ENCODE measurements around the gene KDM5B. TPM values are rescaled to one million over a fixed set of nuclear protein-coding genes. Genes with fewer than 3 reads are reported as not detected.

The KDM5B gene
- total RNA-seq, 4 donors from 2014 or later, result 21.8 to 180 (median 47.1) TPM

DNA sequence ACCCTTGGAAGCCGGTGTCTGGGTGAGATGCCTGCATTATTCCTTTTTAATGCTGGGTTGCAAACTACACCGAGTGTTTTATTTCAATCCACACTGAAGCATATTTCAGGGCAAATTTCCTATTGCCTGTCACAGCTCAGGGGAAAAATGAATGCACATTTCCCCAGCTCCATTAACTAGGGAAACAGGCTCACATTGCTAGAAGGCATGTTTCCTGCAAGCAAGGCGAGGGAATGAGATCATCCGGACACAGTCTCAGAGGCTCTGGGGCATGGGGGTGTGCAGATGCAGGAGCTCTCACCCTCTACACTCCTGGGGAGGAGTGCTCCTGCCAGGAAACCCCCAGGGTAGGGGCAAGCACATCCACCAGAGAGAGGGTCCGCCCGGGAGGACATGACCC, 122.6 kb downstream of the KDM5B start:
- DNase-seq, result no peak
- no peak overlapping the region for H3K27ac ChIP-seq
- H3K27me3 ChIP-seq, result no peaks in the 10 kb centered on the region
- no peaks in the 10 kb centered on the region for H3K4me1 ChIP-seq
- H3K9me3 ChIP-seq, result no peaks in the 10 kb centered on the region
- intact Hi-C loops (cut with DNase I; ENCODE audit: low total_unique reads), result no loop called here
- no peak for TF ChIP-seq POLR2A (IDR thresholded peaks at IDR 0.05)
- TF ChIP-seq, protein P1, sequence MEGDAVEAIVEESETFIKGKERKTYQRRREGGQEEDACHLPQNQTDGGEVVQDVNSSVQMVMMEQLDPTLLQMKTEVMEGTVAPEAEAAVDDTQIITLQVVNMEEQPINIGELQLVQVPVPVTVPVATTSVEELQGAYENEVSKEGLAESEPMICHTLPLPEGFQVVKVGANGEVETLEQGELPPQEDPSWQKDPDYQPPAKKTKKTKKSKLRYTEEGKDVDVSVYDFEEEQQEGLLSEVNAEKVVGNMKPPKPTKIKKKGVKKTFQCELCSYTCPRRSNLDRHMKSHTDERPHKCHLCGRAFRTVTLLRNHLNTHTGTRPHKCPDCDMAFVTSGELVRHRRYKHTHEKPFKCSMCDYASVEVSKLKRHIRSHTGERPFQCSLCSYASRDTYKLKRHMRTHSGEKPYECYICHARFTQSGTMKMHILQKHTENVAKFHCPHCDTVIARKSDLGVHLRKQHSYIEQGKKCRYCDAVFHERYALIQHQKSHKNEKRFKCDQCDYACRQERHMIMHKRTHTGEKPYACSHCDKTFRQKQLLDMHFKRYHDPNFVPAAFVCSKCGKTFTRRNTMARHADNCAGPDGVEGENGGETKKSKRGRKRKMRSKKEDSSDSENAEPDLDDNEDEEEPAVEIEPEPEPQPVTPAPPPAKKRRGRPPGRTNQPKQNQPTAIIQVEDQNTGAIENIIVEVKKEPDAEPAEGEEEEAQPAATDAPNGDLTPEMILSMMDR (IDR thresholded peaks at IDR 0.05), result no peak
- H3K36me3 ChIP-seq, result no peaks in the 10 kb centered on the region
- no peak overlapping the region for H3K4me3 ChIP-seq

DNA sequence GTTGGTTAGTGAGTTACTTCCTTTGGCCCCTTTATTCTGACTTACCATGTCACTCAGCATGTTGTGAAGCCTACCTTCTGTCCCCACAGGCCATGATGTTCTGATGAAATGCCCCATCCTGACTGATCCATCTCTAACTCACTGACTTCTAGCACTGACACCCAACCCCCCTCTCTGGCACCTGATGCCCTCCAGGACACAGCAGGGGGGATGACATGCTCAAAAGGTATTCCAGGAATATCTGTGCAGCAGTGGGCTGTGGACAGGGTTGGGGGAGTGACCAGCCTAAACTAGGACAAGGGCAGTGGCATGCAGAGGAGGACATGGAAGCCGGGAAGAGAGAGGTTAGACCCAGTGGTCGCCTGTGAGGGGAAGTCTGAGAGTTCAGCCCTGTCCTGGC, 123.5 kb downstream of the KDM5B start:
- Histone ChIP-seq H3K4me1 (no peaks in the 10 kb centered on the region), H3K27me3 (no peaks in the 10 kb centered on the region), H3K36me3 (no peaks in the 10 kb centered on the region), H3K4me3 (no peak overlapping the region), H3K27ac (no peak overlapping the region), H3K9me3 (no peaks in the 10 kb centered on the region)
- intact Hi-C loops (cut with DNase I; ENCODE audit: low total_unique reads), result no loop called here
- no peak for TF ChIP-seq POLR2A (IDR thresholded peaks at IDR 0.05)
- no peak for DNase-seq

DNA sequence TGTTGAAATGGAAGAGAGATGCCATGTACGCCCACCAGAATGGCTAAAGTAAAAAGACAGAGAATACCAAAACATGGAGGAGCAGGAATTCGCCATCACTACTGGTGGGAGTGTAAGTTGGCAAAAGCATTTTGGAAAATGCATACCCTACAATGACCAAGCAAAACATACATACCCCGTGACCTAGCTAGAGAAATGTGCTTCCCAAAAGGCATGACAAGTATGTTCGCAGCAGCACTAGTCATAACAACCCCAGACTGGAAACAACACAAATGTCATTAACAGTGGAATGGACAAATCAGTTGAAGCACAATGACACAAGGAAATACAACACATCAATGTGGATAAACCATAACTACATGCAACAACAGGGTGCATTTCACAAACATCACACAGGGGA, 125.2 kb downstream of the KDM5B start:
- Histone ChIP-seq H3K4me3 (no peak overlapping the region), H3K27ac (no peak overlapping the region), H3K27me3 (no peaks in the 10 kb centered on the region), H3K4me1 (no peaks in the 10 kb centered on the region), H3K36me3 (no peaks in the 10 kb centered on the region), H3K9me3 (no peaks in the 10 kb centered on the region)
- no peak for TF ChIP-seq POLR2A (IDR thresholded peaks at IDR 0.05)
- TF ChIP-seq, protein P1 (IDR thresholded peaks at IDR 0.05), result no peak
- intact Hi-C loops (cut with DNase I; ENCODE audit: low total_unique reads), result no loop called here
- no peak for DNase-seq

DNA sequence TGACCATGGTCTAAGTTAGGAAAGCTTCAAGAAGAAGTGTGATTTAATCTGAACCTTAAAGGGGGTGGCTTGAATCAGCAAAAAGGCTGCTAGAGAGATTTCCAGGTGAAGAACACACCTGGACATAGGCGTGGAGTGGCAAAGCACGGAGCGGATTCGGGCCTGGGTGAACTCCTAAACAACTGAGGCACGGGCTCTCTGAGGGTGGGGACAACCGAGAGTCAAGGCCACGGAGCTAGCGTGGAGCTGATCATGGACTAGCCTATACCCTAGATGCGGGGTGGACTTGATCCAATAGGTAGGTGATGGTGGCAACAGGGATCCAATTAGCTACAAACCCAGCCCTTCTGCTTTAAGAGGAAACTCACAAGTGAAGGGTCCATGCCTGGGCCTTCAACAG, 125.7 kb downstream of the KDM5B start:
- TF ChIP-seq, protein P1 (IDR thresholded peaks at IDR 0.05), result no peak
- TF ChIP-seq POLR2A (IDR thresholded peaks at IDR 0.05), result no peak
- Histone ChIP-seq H3K27me3 (no peaks in the 10 kb centered on the region), H3K9me3 (no peaks in the 10 kb centered on the region), H3K4me3 (no peak overlapping the region), H3K36me3 (no peaks in the 10 kb centered on the region), H3K27ac (no peak overlapping the region), H3K4me1 (no peaks in the 10 kb centered on the region)
- no peak for DNase-seq
- intact Hi-C loops (cut with DNase I; ENCODE audit: low total_unique reads), result no loop called here

DNA sequence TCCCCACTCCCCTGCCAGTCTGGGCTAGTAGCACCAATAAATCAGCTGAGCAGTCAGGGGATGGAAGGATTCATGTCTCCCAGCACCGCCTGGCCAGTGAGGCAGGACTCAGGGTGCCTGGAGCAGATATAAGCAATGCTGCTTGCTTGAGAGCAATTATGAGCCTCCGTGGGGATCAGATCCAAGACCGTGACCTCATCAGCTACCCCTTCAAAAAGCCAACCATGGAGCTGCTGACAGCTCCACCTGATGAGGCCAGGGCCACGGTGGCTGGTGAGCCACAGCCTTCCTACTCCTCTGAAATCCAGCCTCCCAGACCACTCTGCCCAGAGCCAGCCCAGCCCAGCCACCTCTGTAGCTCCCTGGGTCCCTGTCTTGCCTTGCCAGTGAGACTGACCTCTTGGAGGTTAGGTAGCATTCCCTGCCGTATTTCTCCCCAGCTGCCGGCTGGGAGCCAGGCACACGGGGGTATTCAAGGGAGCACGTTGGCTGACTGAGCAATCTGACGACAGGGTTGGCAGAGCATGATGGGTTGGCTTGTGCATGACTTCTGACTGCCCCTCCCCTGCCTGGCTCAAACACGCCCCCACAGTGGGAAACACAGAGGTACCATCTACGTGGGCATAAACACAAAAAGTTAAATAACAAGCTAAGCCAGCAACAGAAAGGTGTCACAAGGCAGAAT, 126.3 kb downstream of the KDM5B start:
- TF ChIP-seq POLR2A (IDR thresholded peaks at IDR 0.05), result no peak
- TF ChIP-seq, protein P1 (IDR thresholded peaks at IDR 0.05), result no peak
- no peak overlapping the region for H3K27ac ChIP-seq
- H3K4me3 ChIP-seq, result no peak overlapping the region
- intact Hi-C loops (cut with DNase I; ENCODE audit: low total_unique reads), result no loop called here
- no peaks in the 10 kb centered on the region for H3K36me3 ChIP-seq
- DNase-seq, result no peak
- no peaks in the 10 kb centered on the region for H3K4me1 ChIP-seq
- no peaks in the 10 kb centered on the region for H3K9me3 ChIP-seq
- H3K27me3 ChIP-seq, result no peaks in the 10 kb centered on the region

All from uterus (tissue), 4 donors.